B cell (primary cell): ENCODE data around the gene TEKT5. TPM values are rescaled to one million over a fixed set of nuclear protein-coding genes. Genes with fewer than 3 reads are reported as not detected.
"Not testable (repeated sequence)": the region's sequence is repeated elsewhere in the genome, so short reads cannot be mapped to it uniquely, and the experiment has no call there.

Experiments
- ATAC-seq: fragments of 200-7000 bp; cut with Tn5 transposase; one replicate; pipeline ENCODE4 v1.10.0; 2021; ENCODE audit warnings: low read depth, mild to moderate bottlenecking, moderate number of reproducible peaks, moderate library complexity
- CTCF ChIA-PET: fragments of 350-600 bp; sonication (Branson Sonifier 250); formaldehyde crosslinking; loops from one replicate; lab custom pipeline; 2021; ENCODE audit warnings: antibody characterized with exemption, inconsistent platforms; lab: Charles Lee
- POLR2A ChIA-PET: fragments of 350-600 bp; sonication (Branson Sonifier 250); formaldehyde crosslinking; loops from one replicate; lab custom pipeline; 2021; ENCODE audit warnings: antibody characterized with exemption; lab: Charles Lee
- DNase-seq: peaks from one replicate; pipeline ENCODE4 v3.0.0; 2013
- H2AFZ ChIP-seq: 2 replicates; pipeline ENCODE4 v1.6.1; 2012; ENCODE audit warnings: mild to moderate bottlenecking, low read depth, low read length; ENCODE audit not compliant: insufficient read depth, poor library complexity, severe bottlenecking
- H3K27ac ChIP-seq, 2 donors: 1 replicate in 1 of 2; 2 replicates in 1 of 2; pipeline ENCODE4 v1.5.1; 2012 to 2013; ENCODE audit warnings: low read length in 2 of 2, mild to moderate bottlenecking in 2 of 2, moderate library complexity in 1 of 2
- H3K27me3 ChIP-seq, 4 experiments: fragments of 200-600 bp in 1 of 4; sonication (generic) in 1 of 4; replicated peaks in 1 of 4; 1 replicate in 2 of 4; 2 replicates in 2 of 4; pipeline versions ENCODE4 v1.6.1 to v1.7.0; 2013 to 2016; ENCODE audit warnings: low read length in 3 of 4, mild to moderate bottlenecking in 2 of 4, mixed read lengths in 1 of 4, moderate library complexity in 1 of 4; ENCODE audit not compliant: insufficient read depth in 4 of 4, control insufficient read depth in 3 of 4; ENCODE audit errors: control extremely low read depth in 1 of 4
- H3K36me3 ChIP-seq, 2 experiments: replicated peaks in 1 of 2; 1 replicate in 1 of 2; 2 replicates in 1 of 2; pipeline versions ENCODE4 v1.6.1 to v1.7.1; 2013; ENCODE audit warnings: low read length in 1 of 2; ENCODE audit not compliant: insufficient read depth in 2 of 2, control insufficient read depth in 1 of 2; ENCODE audit errors: control extremely low read depth in 1 of 2, extremely low read depth in 1 of 2
- H3K4me1 ChIP-seq, 2 donors: fragments of 200-600 bp in 1 of 2; sonication (generic) in 1 of 2; 1 replicate in 1 of 2; 2 replicates in 1 of 2; pipeline versions ENCODE4 v1.5.1 to v1.6.1; 2013 to 2017; ENCODE audit warnings: low read length in 2 of 2; ENCODE audit not compliant: control insufficient read depth in 2 of 2, insufficient read depth in 2 of 2
- H3K4me2 ChIP-seq: replicated peaks from 2 replicates; pipeline ENCODE3; 2012; ENCODE audit warnings: mild to moderate bottlenecking, low read depth, low read length; ENCODE audit not compliant: poor library complexity, severe bottlenecking
- H3K4me3 ChIP-seq, 5 experiments: fragments of 200-600 bp in 1 of 5; sonication (generic) in 1 of 5; 1 replicate in 3 of 5; 2 replicates in 2 of 5; pipeline versions ENCODE4 v1.5.1 to v1.7.0; 2011 to 2016; ENCODE audit warnings: low read length in 4 of 5, mild to moderate bottlenecking in 4 of 5, low read depth in 2 of 5, control low read depth in 1 of 5, moderate library complexity in 1 of 5; ENCODE audit not compliant: insufficient read depth in 1 of 5; ENCODE audit errors: control extremely low read depth in 1 of 5, extremely low read depth in 1 of 5
- H3K79me2 ChIP-seq: fragments of 200-600 bp; sonication (generic); one replicate; pipeline ENCODE4 v1.6.0; 2016; ENCODE audit warnings: low read length; ENCODE audit not compliant: control insufficient read depth, insufficient read depth
- H3K9ac ChIP-seq: fragments of 200-600 bp; sonication (generic); 2 replicates; pipeline ENCODE4 v1.6.1; 2017; ENCODE audit warnings: mild to moderate bottlenecking, low read length, moderate library complexity
- H3K9me3 ChIP-seq, 3 donors: one replicate each; pipeline versions ENCODE4 v1.6.1 to v1.7.1; 2013; ENCODE audit warnings: low read length in 2 of 3; ENCODE audit not compliant: control insufficient read depth in 2 of 3, insufficient read depth in 1 of 3; ENCODE audit errors: control extremely low read depth in 1 of 3
- H4K20me1 ChIP-seq: 2 replicates; pipeline ENCODE4 v1.6.0; 2012; ENCODE audit warnings: mild to moderate bottlenecking, low read length; ENCODE audit not compliant: insufficient read depth, control insufficient read depth, poor library complexity, severe bottlenecking
- H3K27ac Mint-ChIP-seq: one replicate; pipeline ENCODE4 v1.8.0; 2021; ENCODE audit warnings: mixed read lengths
- H3K27me3 Mint-ChIP-seq: one replicate; pipeline ENCODE4 v1.8.0; 2021; ENCODE audit warnings: mixed read lengths
- H3K4me1 Mint-ChIP-seq: one replicate; pipeline ENCODE4 v1.8.0; 2021; ENCODE audit warnings: mixed read lengths
- H3K4me3 Mint-ChIP-seq: one replicate; pipeline ENCODE4 v1.8.0; 2021; ENCODE audit warnings: mixed read lengths
- H3K9me3 Mint-ChIP-seq: one replicate; pipeline ENCODE4 v1.8.0; 2022; ENCODE audit warnings: mixed read lengths; ENCODE audit not compliant: insufficient read depth
- EZH2 ChIP-seq: IDR thresholded peaks from 2 replicates; pipeline ENCODE4 v1.6.1; 2012; ENCODE audit warnings: borderline replicate concordance, low read depth, mild to moderate bottlenecking, moderate library complexity, low read length; ENCODE audit not compliant: insufficient read depth, poor library complexity, severe bottlenecking
- WGBS: methylation state at CpG from one replicate; pipeline ENCODE4 v1.1.5; 2013; ENCODE audit warnings: missing lambda C conversion rate; ENCODE audit not compliant: insufficient coverage; 5-methylcytosine and 5-hydroxymethylcytosine counted together
- intact Hi-C: fragments of 100-400 bp; cut with micrococcal nuclease; formaldehyde crosslinking; loops from one replicate; pipeline ENCODE4 v1.10.0; 2022
- polyA plus RNA-seq: library from polyadenylated mRNA; depleted of rRNA; stranded (reverse); fragments of >200 nt; gene quantifications from 2 replicates; pipeline ENCODE4 v1.2.3, GENCODE V29; 2012
- total RNA-seq, 2 donors: library from RNA; stranded (reverse); fragments of 120-200 nt in 1 of 2; gene quantifications; 1 replicate in 1 of 2; 2 replicates in 1 of 2; pipeline versions ENCODE4 v1.2.3 to v1.2.4, GENCODE V29; 2013 to 2022
- TF ChIP-seq, protein P1 (sequence below): fragments of 200-600 bp; IDR thresholded peaks from one replicate; pipeline ENCODE4 v1.8.0; 2022; ENCODE audit warnings: antibody characterized with exemption, mild to moderate bottlenecking

TEKT5 gene
- total and polyA plus RNA-seq, 2 donors (not counting 1 experiment from before 2014, with no cell fraction given), result 0.42 to 0.57 TPM

DNA sequence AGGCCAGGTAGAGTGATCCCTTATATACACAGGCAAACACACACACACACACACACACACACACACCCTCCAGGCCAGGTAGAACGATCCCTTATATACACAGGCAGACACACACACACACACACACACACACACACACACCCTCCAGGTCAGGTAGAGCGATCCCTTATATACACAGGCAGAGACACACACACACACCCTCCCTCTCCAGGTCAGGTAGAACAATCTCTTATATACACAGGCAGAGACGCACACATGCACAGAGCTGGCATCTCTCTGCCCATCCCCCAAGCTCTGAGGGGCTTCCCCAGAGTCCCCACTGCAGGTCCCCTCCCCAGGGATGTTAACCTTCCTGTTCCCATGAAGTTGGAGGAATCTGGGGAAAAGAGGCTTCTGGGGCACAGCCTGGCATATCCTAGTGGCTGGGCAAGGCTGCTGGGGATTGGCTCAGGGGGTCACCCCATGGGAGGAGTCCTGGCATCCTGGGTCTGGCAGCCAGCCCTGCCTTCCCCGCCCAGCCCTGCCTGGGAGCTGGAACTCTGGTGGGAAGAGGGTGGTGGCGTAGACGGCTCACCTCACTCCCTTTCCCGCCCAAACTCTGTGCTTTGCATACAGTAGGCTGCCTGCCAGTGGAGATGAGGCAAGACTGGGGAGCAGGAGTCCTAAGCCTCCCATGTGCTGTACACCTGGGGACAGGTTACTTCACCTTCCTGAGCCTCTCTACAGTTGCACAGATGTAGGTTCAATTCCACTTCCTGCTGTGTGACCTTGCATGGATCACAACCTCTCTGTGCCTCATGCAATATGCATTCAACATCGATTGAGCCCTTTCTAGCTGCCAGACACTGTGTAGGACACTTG lies 41.8 kb downstream of the TEKT5 start:
- H3K4me1 ChIP-seq, result peaks cover 0 to 5% of the 10 kb centered on the region in 2 donors
- peaks cover 0 to 2% (median 0%) of the 10 kb centered on the region in 3 donors for H3K9me3 ChIP-seq
- no peaks in the 10 kb centered on the region for H3K9me3 Mint-ChIP-seq
- H3K27me3 Mint-ChIP-seq, result peaks cover 3% of the 10 kb centered on the region
- intact Hi-C loops, result no loop called here
- H3K4me3 ChIP-seq, result no peak overlapping the region
- TF ChIP-seq, protein P1, sequence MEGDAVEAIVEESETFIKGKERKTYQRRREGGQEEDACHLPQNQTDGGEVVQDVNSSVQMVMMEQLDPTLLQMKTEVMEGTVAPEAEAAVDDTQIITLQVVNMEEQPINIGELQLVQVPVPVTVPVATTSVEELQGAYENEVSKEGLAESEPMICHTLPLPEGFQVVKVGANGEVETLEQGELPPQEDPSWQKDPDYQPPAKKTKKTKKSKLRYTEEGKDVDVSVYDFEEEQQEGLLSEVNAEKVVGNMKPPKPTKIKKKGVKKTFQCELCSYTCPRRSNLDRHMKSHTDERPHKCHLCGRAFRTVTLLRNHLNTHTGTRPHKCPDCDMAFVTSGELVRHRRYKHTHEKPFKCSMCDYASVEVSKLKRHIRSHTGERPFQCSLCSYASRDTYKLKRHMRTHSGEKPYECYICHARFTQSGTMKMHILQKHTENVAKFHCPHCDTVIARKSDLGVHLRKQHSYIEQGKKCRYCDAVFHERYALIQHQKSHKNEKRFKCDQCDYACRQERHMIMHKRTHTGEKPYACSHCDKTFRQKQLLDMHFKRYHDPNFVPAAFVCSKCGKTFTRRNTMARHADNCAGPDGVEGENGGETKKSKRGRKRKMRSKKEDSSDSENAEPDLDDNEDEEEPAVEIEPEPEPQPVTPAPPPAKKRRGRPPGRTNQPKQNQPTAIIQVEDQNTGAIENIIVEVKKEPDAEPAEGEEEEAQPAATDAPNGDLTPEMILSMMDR, result no peak
- TF ChIP-seq EZH2, result no peak
- H3K36me3 ChIP-seq, result no peaks in the 10 kb centered on the region
- peaks cover 2% of the 10 kb centered on the region for H3K4me1 Mint-ChIP-seq
- H3K4me3 Mint-ChIP-seq, result no peak overlapping the region
- H3K27me3 ChIP-seq, result no peaks in the 10 kb centered on the region
- no peak overlapping the region for H3K9ac ChIP-seq
- H3K27ac Mint-ChIP-seq, result no peak overlapping the region
- H3K27ac ChIP-seq, result no peak overlapping the region
- no peak overlapping the region for H2AFZ ChIP-seq
- 93% methylated on average over 2 of the region's 8 CpGs for WGBS
- DNase-seq (no peak), ATAC-seq (no peak)
- ChIA-PET POLR2A (no interaction called here), CTCF (no interaction called here)
- no peaks in the 10 kb centered on the region for H4K20me1 ChIP-seq
- H3K79me2 ChIP-seq, result no peaks in the 10 kb centered on the region
- no peak overlapping the region for H3K4me2 ChIP-seq

DNA sequence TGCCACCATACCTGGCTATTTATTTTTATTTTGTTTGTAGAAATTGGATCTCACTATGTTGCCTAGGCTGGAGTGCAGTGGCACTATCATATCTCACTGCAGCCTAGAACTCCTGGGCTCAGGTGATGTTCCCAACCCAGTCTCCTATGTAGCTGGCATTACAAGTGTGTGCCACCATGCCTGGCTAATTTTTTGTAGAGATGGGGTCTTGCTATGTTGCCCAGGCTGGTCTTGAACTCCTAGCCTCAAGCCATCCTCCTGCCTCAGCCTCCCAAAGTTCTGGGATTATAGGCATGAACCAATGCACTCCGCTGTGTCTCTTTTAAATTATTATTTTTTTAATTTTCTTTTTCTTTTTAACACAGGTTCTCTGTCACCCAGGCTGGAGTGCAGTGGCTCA lies 45.6 kb downstream of the TEKT5 start:
- H3K9me3 Mint-ChIP-seq, H3K4me1 Mint-ChIP-seq, H3K79me2 ChIP-seq, H3K4me2 ChIP-seq, CTCF ChIA-PET, H3K27me3 Mint-ChIP-seq, H3K36me3 ChIP-seq, H3K27ac Mint-ChIP-seq, H3K9ac ChIP-seq, H3K27me3 ChIP-seq, H3K27ac ChIP-seq, ATAC-seq, POLR2A ChIA-PET, H3K4me1 ChIP-seq, H3K4me3 Mint-ChIP-seq, H3K4me3 ChIP-seq, intact Hi-C loops, DNase-seq, H3K9me3 ChIP-seq, H4K20me1 ChIP-seq: not testable (repeated sequence)
- peak overlapping the region; percentile 46 for H2AFZ ChIP-seq
- WGBS, result no CpG with 5 or more reads among the region's 1 CpG
